B cell (primary cell): Measurements from ENCODE around the gene ABLIM3. TPM values are rescaled to one million over a fixed set of nuclear protein-coding genes. Genes with fewer than 3 reads are reported as not detected.

Source experiments
- ATAC-seq: fragments of 200-7000 bp; cut with Tn5 transposase; one replicate; pipeline ENCODE4 v1.10.0; 2021; ENCODE audit warnings: low read depth, mild to moderate bottlenecking, moderate number of reproducible peaks, moderate library complexity
- CTCF ChIA-PET: fragments of 350-600 bp; sonication (Branson Sonifier 250); formaldehyde crosslinking; loops from one replicate; lab custom pipeline; 2021; ENCODE audit warnings: antibody characterized with exemption, inconsistent platforms; lab: Charles Lee
- POLR2A ChIA-PET: fragments of 350-600 bp; sonication (Branson Sonifier 250); formaldehyde crosslinking; loops from one replicate; lab custom pipeline; 2021; ENCODE audit warnings: antibody characterized with exemption; lab: Charles Lee
- DNase-seq: peaks from one replicate; pipeline ENCODE4 v3.0.0; 2013
- H2AFZ ChIP-seq: 2 replicates; pipeline ENCODE4 v1.6.1; 2012; ENCODE audit warnings: mild to moderate bottlenecking, low read depth, low read length; ENCODE audit not compliant: insufficient read depth, poor library complexity, severe bottlenecking
- H3K27ac ChIP-seq, 2 donors: 1 replicate in 1 of 2; 2 replicates in 1 of 2; pipeline ENCODE4 v1.5.1; 2012 to 2013; ENCODE audit warnings: low read length in 2 of 2, mild to moderate bottlenecking in 2 of 2, moderate library complexity in 1 of 2
- H3K27me3 ChIP-seq, 4 experiments: fragments of 200-600 bp in 1 of 4; sonication (generic) in 1 of 4; replicated peaks in 1 of 4; 1 replicate in 2 of 4; 2 replicates in 2 of 4; pipeline versions ENCODE4 v1.6.1 to v1.7.0; 2013 to 2016; ENCODE audit warnings: low read length in 3 of 4, mild to moderate bottlenecking in 2 of 4, mixed read lengths in 1 of 4, moderate library complexity in 1 of 4; ENCODE audit not compliant: insufficient read depth in 4 of 4, control insufficient read depth in 3 of 4; ENCODE audit errors: control extremely low read depth in 1 of 4
- H3K36me3 ChIP-seq, 2 experiments: replicated peaks in 1 of 2; 1 replicate in 1 of 2; 2 replicates in 1 of 2; pipeline versions ENCODE4 v1.6.1 to v1.7.1; 2013; ENCODE audit warnings: low read length in 1 of 2; ENCODE audit not compliant: insufficient read depth in 2 of 2, control insufficient read depth in 1 of 2; ENCODE audit errors: control extremely low read depth in 1 of 2, extremely low read depth in 1 of 2
- H3K4me1 ChIP-seq, 2 donors: fragments of 200-600 bp in 1 of 2; sonication (generic) in 1 of 2; 1 replicate in 1 of 2; 2 replicates in 1 of 2; pipeline versions ENCODE4 v1.5.1 to v1.6.1; 2013 to 2017; ENCODE audit warnings: low read length in 2 of 2; ENCODE audit not compliant: control insufficient read depth in 2 of 2, insufficient read depth in 2 of 2
- H3K4me2 ChIP-seq: replicated peaks from 2 replicates; pipeline ENCODE3; 2012; ENCODE audit warnings: mild to moderate bottlenecking, low read depth, low read length; ENCODE audit not compliant: poor library complexity, severe bottlenecking
- H3K4me3 ChIP-seq, 5 experiments: fragments of 200-600 bp in 1 of 5; sonication (generic) in 1 of 5; 1 replicate in 3 of 5; 2 replicates in 2 of 5; pipeline versions ENCODE4 v1.5.1 to v1.7.0; 2011 to 2016; ENCODE audit warnings: low read length in 4 of 5, mild to moderate bottlenecking in 4 of 5, low read depth in 2 of 5, control low read depth in 1 of 5, moderate library complexity in 1 of 5; ENCODE audit not compliant: insufficient read depth in 1 of 5; ENCODE audit errors: control extremely low read depth in 1 of 5, extremely low read depth in 1 of 5
- H3K79me2 ChIP-seq: fragments of 200-600 bp; sonication (generic); one replicate; pipeline ENCODE4 v1.6.0; 2016; ENCODE audit warnings: low read length; ENCODE audit not compliant: control insufficient read depth, insufficient read depth
- H3K9ac ChIP-seq: fragments of 200-600 bp; sonication (generic); 2 replicates; pipeline ENCODE4 v1.6.1; 2017; ENCODE audit warnings: mild to moderate bottlenecking, low read length, moderate library complexity
- H3K9me3 ChIP-seq, 3 donors: one replicate each; pipeline versions ENCODE4 v1.6.1 to v1.7.1; 2013; ENCODE audit warnings: low read length in 2 of 3; ENCODE audit not compliant: control insufficient read depth in 2 of 3, insufficient read depth in 1 of 3; ENCODE audit errors: control extremely low read depth in 1 of 3
- H4K20me1 ChIP-seq: 2 replicates; pipeline ENCODE4 v1.6.0; 2012; ENCODE audit warnings: mild to moderate bottlenecking, low read length; ENCODE audit not compliant: insufficient read depth, control insufficient read depth, poor library complexity, severe bottlenecking
- H3K27ac Mint-ChIP-seq: one replicate; pipeline ENCODE4 v1.8.0; 2021; ENCODE audit warnings: mixed read lengths
- H3K27me3 Mint-ChIP-seq: one replicate; pipeline ENCODE4 v1.8.0; 2021; ENCODE audit warnings: mixed read lengths
- H3K4me1 Mint-ChIP-seq: one replicate; pipeline ENCODE4 v1.8.0; 2021; ENCODE audit warnings: mixed read lengths
- H3K4me3 Mint-ChIP-seq: one replicate; pipeline ENCODE4 v1.8.0; 2021; ENCODE audit warnings: mixed read lengths
- H3K9me3 Mint-ChIP-seq: one replicate; pipeline ENCODE4 v1.8.0; 2022; ENCODE audit warnings: mixed read lengths; ENCODE audit not compliant: insufficient read depth
- CTCF ChIP-seq: fragments of 200-600 bp; IDR thresholded peaks from one replicate; pipeline ENCODE4 v1.8.0; 2022; ENCODE audit warnings: antibody characterized with exemption, mild to moderate bottlenecking
- EZH2 ChIP-seq: IDR thresholded peaks from 2 replicates; pipeline ENCODE4 v1.6.1; 2012; ENCODE audit warnings: borderline replicate concordance, low read depth, mild to moderate bottlenecking, moderate library complexity, low read length; ENCODE audit not compliant: insufficient read depth, poor library complexity, severe bottlenecking
- WGBS: methylation state at CpG from one replicate; pipeline ENCODE4 v1.1.5; 2013; ENCODE audit warnings: missing lambda C conversion rate; ENCODE audit not compliant: insufficient coverage; 5-methylcytosine and 5-hydroxymethylcytosine counted together
- intact Hi-C: fragments of 100-400 bp; cut with micrococcal nuclease; formaldehyde crosslinking; loops from one replicate; pipeline ENCODE4 v1.10.0; 2022
- polyA plus RNA-seq: library from polyadenylated mRNA; depleted of rRNA; stranded (reverse); fragments of >200 nt; gene quantifications from 2 replicates; pipeline ENCODE4 v1.2.3, GENCODE V29; 2012
- total RNA-seq, 2 donors: library from RNA; stranded (reverse); fragments of 120-200 nt in 1 of 2; gene quantifications; 1 replicate in 1 of 2; 2 replicates in 1 of 2; pipeline versions ENCODE4 v1.2.3 to v1.2.4, GENCODE V29; 2013 to 2022

ABLIM3 gene
- total and polyA plus RNA-seq, 2 donors (not counting 1 experiment from before 2014, with no cell fraction given), result not detected

- Mint-ChIP-seq H3K4me1 (no peaks in the 10 kb centered on the region), H3K27me3 (peaks cover 32% of the 10 kb centered on the region), H3K27ac (no peak overlapping the region), H3K4me3 (no peak overlapping the region), H3K9me3 (no peaks in the 10 kb centered on the region)
- no peak for TF ChIP-seq EZH2
- no peak for TF ChIP-seq CTCF
- Histone ChIP-seq H3K27me3 (peaks cover 0 to 4% (median 2%) of the 10 kb centered on the region in 4 experiments), H3K27ac (no peak overlapping the region), H3K36me3 (no peaks in the 10 kb centered on the region), H3K9me3 (no peaks in the 10 kb centered on the region), H3K79me2 (no peaks in the 10 kb centered on the region), H3K4me3 (no peak overlapping the region), H3K4me2 (no peak overlapping the region), H4K20me1 (no peaks in the 10 kb centered on the region), H2AFZ (no peak overlapping the region), H3K9ac (no peak overlapping the region), H3K4me1 (no peaks in the 10 kb centered on the region)
- ChIA-PET POLR2A (no interaction called here), CTCF (no interaction called here)
- intact Hi-C loops, result no loop called here
- DNase-seq (no peak), ATAC-seq (no peak)
- WGBS, result 92% methylated on average over 6 of the region's 12 CpGs
Measured at GRCh38 chr5:149282027-149282965, 141.0 kb downstream of the ABLIM3 start.

GRCh38 chr5:149282966-149283332 is 141.7 kb downstream of the ABLIM3 start:
- Histone ChIP-seq H3K4me1 (no peaks in the 10 kb centered on the region), H3K27me3 (peaks cover 0 to 4% (median 2%) of the 10 kb centered on the region in 4 experiments), H3K36me3 (no peaks in the 10 kb centered on the region), H3K4me3 (no peak overlapping the region), H3K4me2 (no peak overlapping the region), H4K20me1 (no peaks in the 10 kb centered on the region), H3K9ac (no peak overlapping the region), H3K9me3 (no peaks in the 10 kb centered on the region), H3K79me2 (no peaks in the 10 kb centered on the region), H3K27ac (no peak overlapping the region), H2AFZ (no peak overlapping the region)
- ATAC-seq (no peak), DNase-seq (no peak)
- intact Hi-C loops, result no loop called here
- H3K4me1 Mint-ChIP-seq, result no peaks in the 10 kb centered on the region
- no peak overlapping the region for H3K4me3 Mint-ChIP-seq
- no peak overlapping the region for H3K27ac Mint-ChIP-seq
- no peak for TF ChIP-seq EZH2
- no peak for TF ChIP-seq CTCF
- H3K27me3 Mint-ChIP-seq, result peaks cover 26% of the 10 kb centered on the region
- ChIA-PET POLR2A (no interaction called here), CTCF (no interaction called here)
- WGBS, result 89% methylated on average over 4 of the region's 5 CpGs
- H3K9me3 Mint-ChIP-seq, result no peaks in the 10 kb centered on the region
